ENCODE measurements around the gene SHROOM3.

Gene SHROOM3

DNA sequence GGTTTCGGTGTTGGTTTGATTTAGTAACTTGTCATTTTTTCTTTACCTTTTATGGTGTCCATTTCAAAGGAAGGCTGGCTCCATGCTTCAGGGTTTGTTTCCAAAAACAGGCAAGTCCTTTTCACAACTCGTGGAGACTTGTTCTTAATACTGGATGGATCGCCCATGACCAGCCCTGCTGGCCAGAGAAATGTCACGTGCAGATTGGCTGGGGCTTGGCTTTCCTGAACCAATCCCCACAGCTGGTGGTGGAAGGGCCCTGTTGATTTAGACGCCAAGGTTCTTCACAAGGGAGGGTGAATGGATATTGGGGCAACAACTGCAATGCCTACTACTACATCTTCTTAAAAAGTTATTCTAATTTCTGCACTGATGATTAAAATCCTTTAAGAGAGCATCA lies 92.6 kb downstream of the SHROOM3 start:
- peaks cover 4% of the 10 kb centered on the region for H3K9me3 Mint-ChIP-seq
- TF ChIP-seq, protein P1, sequence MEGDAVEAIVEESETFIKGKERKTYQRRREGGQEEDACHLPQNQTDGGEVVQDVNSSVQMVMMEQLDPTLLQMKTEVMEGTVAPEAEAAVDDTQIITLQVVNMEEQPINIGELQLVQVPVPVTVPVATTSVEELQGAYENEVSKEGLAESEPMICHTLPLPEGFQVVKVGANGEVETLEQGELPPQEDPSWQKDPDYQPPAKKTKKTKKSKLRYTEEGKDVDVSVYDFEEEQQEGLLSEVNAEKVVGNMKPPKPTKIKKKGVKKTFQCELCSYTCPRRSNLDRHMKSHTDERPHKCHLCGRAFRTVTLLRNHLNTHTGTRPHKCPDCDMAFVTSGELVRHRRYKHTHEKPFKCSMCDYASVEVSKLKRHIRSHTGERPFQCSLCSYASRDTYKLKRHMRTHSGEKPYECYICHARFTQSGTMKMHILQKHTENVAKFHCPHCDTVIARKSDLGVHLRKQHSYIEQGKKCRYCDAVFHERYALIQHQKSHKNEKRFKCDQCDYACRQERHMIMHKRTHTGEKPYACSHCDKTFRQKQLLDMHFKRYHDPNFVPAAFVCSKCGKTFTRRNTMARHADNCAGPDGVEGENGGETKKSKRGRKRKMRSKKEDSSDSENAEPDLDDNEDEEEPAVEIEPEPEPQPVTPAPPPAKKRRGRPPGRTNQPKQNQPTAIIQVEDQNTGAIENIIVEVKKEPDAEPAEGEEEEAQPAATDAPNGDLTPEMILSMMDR (IDR thresholded peaks at IDR 0.05; ENCODE audit: unreplicated experiment in 3 of 3), result no peak

DNA sequence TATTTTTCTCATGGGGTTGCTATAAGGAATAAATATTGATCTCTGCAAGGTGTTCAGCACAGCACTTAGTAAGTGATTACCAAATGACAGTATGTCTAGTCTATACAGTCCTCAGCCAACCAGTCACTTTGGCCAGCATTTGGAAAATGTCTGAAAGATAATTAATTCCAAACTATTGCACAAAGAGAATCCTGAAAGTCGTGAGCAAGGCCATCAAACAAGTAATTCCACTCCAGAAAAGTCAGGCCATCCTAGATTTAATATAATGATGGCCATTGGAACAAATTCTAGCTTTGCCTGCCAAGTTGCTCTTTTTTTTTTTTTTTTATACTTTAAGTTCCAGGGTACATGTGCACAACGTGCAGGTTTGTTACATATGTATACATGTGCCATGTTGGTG lies 96.6 kb downstream of the SHROOM3 start:
- peaks cover 35% of the 10 kb centered on the region for H3K4me1 Mint-ChIP-seq
- TF ChIP-seq, protein P1 (IDR thresholded peaks at IDR 0.05; ENCODE audit: unreplicated experiment in 3 of 3), result no peak

More for the DNA sequence above, 92.6 kb downstream of the SHROOM3 start:
- no peak overlapping the region for H3K4me3 Mint-ChIP-seq
- peaks cover 20% of the 10 kb centered on the region for H3K4me1 Mint-ChIP-seq
- no peak overlapping the region for H3K27ac Mint-ChIP-seq
- H3K36me3 Mint-ChIP-seq (ENCODE audit: low read depth), result no peaks in the 10 kb centered on the region
- no peaks in the 10 kb centered on the region for H3K27me3 Mint-ChIP-seq (ENCODE audit: low read depth)

GRCh38 chr4:76532805-76533204 lies 97.8 kb downstream of the SHROOM3 start:
- Mint-ChIP-seq H3K27ac (peak overlapping the region in 2 of 3 experiments; percentile 38 to 55), H3K27me3 (ENCODE audit: low read depth) (no peaks in the 10 kb centered on the region), H3K4me1 (peaks cover 30% of the 10 kb centered on the region), H3K4me3 (no peak overlapping the region), H3K36me3 (ENCODE audit: low read depth) (no peaks in the 10 kb centered on the region), H3K9me3 (no peaks in the 10 kb centered on the region)
- TF ChIP-seq, protein P1 (IDR thresholded peaks at IDR 0.05; ENCODE audit: unreplicated experiment in 3 of 3), result no peak

More for the DNA sequence above, 96.6 kb downstream of the SHROOM3 start:
- Mint-ChIP-seq H3K27ac (no peak overlapping the region), H3K9me3 (no peaks in the 10 kb centered on the region), H3K27me3 (ENCODE audit: low read depth) (no peaks in the 10 kb centered on the region), H3K36me3 (ENCODE audit: low read depth) (no peaks in the 10 kb centered on the region), H3K4me3 (no peak overlapping the region)

DNA sequence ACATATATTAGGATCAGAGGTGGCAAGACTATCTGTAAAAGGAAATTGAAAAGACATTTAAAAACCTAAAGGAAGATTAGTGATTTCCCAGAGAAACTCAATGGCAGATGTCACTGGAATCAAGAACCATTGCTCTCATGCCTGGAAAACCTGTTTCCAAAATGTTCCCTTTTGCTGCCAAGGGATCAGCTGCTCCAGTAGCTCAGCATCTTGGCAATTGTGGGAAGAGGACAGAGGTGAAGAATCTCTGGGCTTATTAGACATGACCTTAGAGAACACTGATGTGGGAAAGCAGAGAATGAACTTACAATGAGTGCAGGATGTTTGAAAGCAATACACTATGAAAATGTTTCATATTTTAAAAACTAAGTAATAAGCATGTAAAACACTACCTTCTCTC lies 98.3 kb downstream of the SHROOM3 start:
- Mint-ChIP-seq H3K27me3 (ENCODE audit: low read depth) (no peaks in the 10 kb centered on the region), H3K4me1 (peaks cover 30% of the 10 kb centered on the region), H3K4me3 (no peak overlapping the region), H3K9me3 (no peaks in the 10 kb centered on the region), H3K36me3 (ENCODE audit: low read depth) (no peaks in the 10 kb centered on the region), H3K27ac (peak overlapping the region; percentile 38 to 55 (median 46))
- TF ChIP-seq, protein P1 (IDR thresholded peaks at IDR 0.05; ENCODE audit: unreplicated experiment in 3 of 3), result no peak

DNA sequence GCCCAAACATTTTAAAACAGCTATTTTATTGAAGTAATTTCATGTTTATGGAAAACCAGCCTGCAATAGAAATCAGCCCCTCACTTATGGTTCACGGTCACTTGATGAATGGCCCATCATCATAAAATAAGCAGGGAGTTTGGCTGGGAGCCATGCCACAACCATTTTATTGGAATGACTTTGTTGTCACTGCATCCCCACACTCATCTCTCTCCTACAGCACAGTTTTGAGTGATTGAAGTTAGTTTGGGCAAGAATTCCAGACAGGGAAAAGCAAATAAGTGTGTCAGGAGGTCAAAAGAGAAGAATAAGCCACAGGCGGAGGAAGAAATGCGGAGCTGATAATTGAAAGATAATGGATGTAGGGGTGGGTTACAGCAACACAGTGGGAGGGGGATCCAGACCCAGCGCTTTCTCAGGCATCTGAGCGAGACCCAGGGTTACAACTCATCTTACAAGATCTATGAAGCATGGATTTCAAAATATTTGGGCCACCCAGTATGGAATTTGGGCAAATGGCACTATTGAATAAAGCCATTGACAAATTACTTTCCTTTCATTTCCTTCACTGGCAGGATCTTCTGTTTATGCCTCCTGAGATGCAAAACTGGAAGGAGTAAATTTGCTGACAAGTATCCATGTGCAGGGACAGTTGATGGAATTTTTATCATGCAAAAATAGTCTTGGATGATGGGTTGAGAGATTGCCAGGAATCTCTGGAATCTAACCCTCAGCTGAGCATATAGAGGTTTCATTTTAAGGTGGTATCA lies 100.8 kb downstream of the SHROOM3 start:
- Mint-ChIP-seq H3K4me3 (no peak overlapping the region), H3K27me3 (ENCODE audit: low read depth) (no peaks in the 10 kb centered on the region), H3K9me3 (no peaks in the 10 kb centered on the region), H3K36me3 (ENCODE audit: low read depth) (no peaks in the 10 kb centered on the region), H3K4me1 (peaks cover 43% of the 10 kb centered on the region), H3K27ac (peak overlapping the region; percentile 7 to 60 (median 47))
- TF ChIP-seq, protein P1 (IDR thresholded peaks at IDR 0.05; ENCODE audit: unreplicated experiment in 3 of 3), result no peak

- TF ChIP-seq, protein P1 (IDR thresholded peaks at IDR 0.05; ENCODE audit: unreplicated experiment in 3 of 3), result no peak
- peaks cover 1% of the 10 kb centered on the region for H3K27me3 Mint-ChIP-seq (ENCODE audit: low read depth)
- H3K4me1 Mint-ChIP-seq, result peaks cover 43% of the 10 kb centered on the region
- no peaks in the 10 kb centered on the region for H3K9me3 Mint-ChIP-seq
- no peaks in the 10 kb centered on the region for H3K36me3 Mint-ChIP-seq (ENCODE audit: low read depth)
- H3K27ac Mint-ChIP-seq, result peak overlapping the region; percentile 7 to 60 (median 47)
- H3K4me3 Mint-ChIP-seq, result no peak overlapping the region
Observed at GRCh38 chr4:76536373-76536689, 101.3 kb downstream of the SHROOM3 start.

Measured in nephron (organoid).